HCT116 (cell line): ENCODE results near the gene GRK2. TPM values are rescaled to one million over a fixed set of nuclear protein-coding genes. Genes with fewer than 3 reads are reported as not detected.

ENCODE experiments used
- ATAC-seq: fragments of 200-7000 bp; cut with Tn5 transposase; 2 replicates; pipeline ENCODE4 v1.9.1; 2020; ENCODE audit warnings: mild to moderate bottlenecking, moderate library complexity
- BruUV-seq: library from RNA; stranded (reverse); fragments of 400-500 nt; replicated peaks from 2 replicates; lab custom pipeline; 2021; lab: Mats Ljungman, UMichigan
- CTCF ChIA-PET: fragments of 300-600 bp; sonication (Branson Sonifier 250); formaldehyde crosslinking; loops from one replicate; lab custom pipeline; 2021; ENCODE audit warnings: antibody characterized with exemption; lab: Charles Lee
- POLR2A ChIA-PET: fragments of 300-600, 350-600 bp; sonication (Branson Sonifier 250); formaldehyde crosslinking; loops from one replicate; lab custom pipeline; 2021; ENCODE audit warnings: antibody characterized with exemption; lab: Charles Lee
- RAD21 ChIA-PET, 2 experiments: fragments of 300-600 bp; sonication (Branson Sonifier 250); formaldehyde crosslinking; loops; one replicate each; lab custom pipeline; 2023; ENCODE audit warnings: low total read pairs in 2 of 2; ENCODE audit not compliant: uncharacterized antibody in 2 of 2, unreplicated experiment in 2 of 2, low non-redundant PET in 1 of 2; lab: Charles Lee
- DNase-seq: peaks from one replicate; pipeline ENCODE4 v3.0.0-alpha.2; 2010; ENCODE audit warnings: low read depth, low spot score
- H2AFZ ChIP-seq: fragments of 200-600 bp; shearing (Covaris generic), sonication (generic); 2 replicates; pipeline ENCODE4 v1.6.1; 2017; ENCODE audit warnings: low read depth, mixed run types, mixed read lengths, antibody characterized with exemption, low read length; ENCODE audit not compliant: poor library complexity, severe bottlenecking
- H3K27ac ChIP-seq: 2 replicates; pipeline ENCODE4 v1.5.1; 2012; ENCODE audit warnings: low read depth, low read length
- H3K27me3 ChIP-seq: fragments of 200-600 bp; sonication (generic); 2 replicates; pipeline ENCODE4 v1.6.1; 2016; ENCODE audit warnings: mixed run types, low read length, mixed read lengths; ENCODE audit not compliant: insufficient read depth
- H3K36me3 ChIP-seq, 2 experiments: fragments of 200-500 bp in 1 of 2; fragments of 200-600 bp in 1 of 2; sonication (Bioruptor generic) in 1 of 2; sonication (generic) in 1 of 2; 2 replicates each; pipeline versions ENCODE4 v1.5.1 to v1.6.1; 2014 to 2016; ENCODE audit warnings: low read length in 2 of 2, inconsistent platforms in 1 of 2, mixed read lengths in 1 of 2, mixed run types in 1 of 2; ENCODE audit not compliant: insufficient read depth in 2 of 2, control insufficient read depth in 1 of 2
- H3K4me1 ChIP-seq, 2 experiments: fragments of 200-600 bp in 1 of 2; sonication (generic) in 1 of 2; 2 replicates each; pipeline versions ENCODE4 v1.5.1 to v1.6.1; 2012 to 2017; ENCODE audit warnings: low read length in 2 of 2, inconsistent platforms in 1 of 2, mild to moderate bottlenecking in 1 of 2, mixed read lengths in 1 of 2, mixed run types in 1 of 2, moderate library complexity in 1 of 2; ENCODE audit not compliant: insufficient read depth in 2 of 2, control insufficient read depth in 1 of 2
- H3K4me2 ChIP-seq: fragments of 200-600 bp; sonication (generic); 2 replicates; pipeline ENCODE4 v1.6.1; 2017; ENCODE audit warnings: mixed run types, low read length, mixed read lengths
- H3K4me3 ChIP-seq, 2 experiments: fragments of 200-600 bp in 1 of 2; sonication (generic) in 1 of 2; replicated peaks in 1 of 2; 2 replicates each; pipeline ENCODE4 v1.5.1; 2011 to 2016; ENCODE audit warnings: low read length in 2 of 2, control low read depth in 1 of 2, low read depth in 1 of 2, mild to moderate bottlenecking in 1 of 2, mixed read lengths in 1 of 2, mixed run types in 1 of 2
- H3K79me2 ChIP-seq: fragments of 200-600 bp; sonication (generic); 2 replicates; pipeline ENCODE4 v1.6.1; 2017; ENCODE audit warnings: mild to moderate bottlenecking, mixed run types, low read length, moderate library complexity, mixed read lengths; ENCODE audit not compliant: insufficient read depth
- H3K9ac ChIP-seq: fragments of 200-600 bp; sonication (generic); 2 replicates; pipeline ENCODE4 v1.6.1; 2016; ENCODE audit warnings: low read length, mixed read lengths
- H3K9me2 ChIP-seq: fragments of 200-600 bp; sonication (generic), shearing (Covaris generic); 2 replicates; pipeline ENCODE4 v1.6.1; 2017; ENCODE audit warnings: mixed run types, mild to moderate bottlenecking, moderate library complexity; ENCODE audit not compliant: insufficient read depth
- H3K9me3 ChIP-seq, 2 experiments: fragments of 200-500 bp in 1 of 2; fragments of 200-600 bp in 1 of 2; sonication (Bioruptor generic) in 1 of 2; sonication (generic) in 1 of 2; 2 replicates each; pipeline ENCODE4 v1.6.1; 2014 to 2017; ENCODE audit warnings: low read length in 2 of 2, mixed read lengths in 2 of 2, inconsistent platforms in 1 of 2, low read depth in 1 of 2, mild to moderate bottlenecking in 1 of 2, mixed run types in 1 of 2, moderate library complexity in 1 of 2; ENCODE audit not compliant: control insufficient read depth in 1 of 2, insufficient read depth in 1 of 2
- H4K20me1 ChIP-seq: fragments of 200-600 bp; sonication (generic), shearing (Covaris generic); 2 replicates; pipeline ENCODE4 v1.6.1; 2017; ENCODE audit warnings: mixed run types, mild to moderate bottlenecking, moderate library complexity; ENCODE audit not compliant: insufficient read depth
- ELF1 ChIP-seq: IDR thresholded peaks from 2 replicates; pipeline ENCODE4 v1.6.1; 2012; ENCODE audit warnings: low read depth, borderline replicate concordance
- EZH2phosphoT487 ChIP-seq: fragments of 200-600 bp; IDR thresholded peaks from 2 replicates; pipeline ENCODE4 v1.6.1; 2018; ENCODE audit warnings: antibody characterized with exemption, borderline replicate concordance
- JUND ChIP-seq: IDR thresholded peaks from 2 replicates; pipeline ENCODE4 v1.6.1; 2012
- POLR2A ChIP-seq: IDR thresholded peaks from 2 replicates; pipeline ENCODE4 v1.7.0; 2011; ENCODE audit warnings: borderline replicate concordance; ENCODE audit not compliant: insufficient read depth, insufficient read length; ENCODE audit errors: extremely low read depth
- YY1 ChIP-seq: IDR thresholded peaks from 2 replicates; pipeline ENCODE4 v1.6.1; 2011; ENCODE audit warnings: low read length, low read depth, moderate library complexity, mild to moderate bottlenecking; ENCODE audit not compliant: insufficient replicate concordance; ENCODE audit errors: extremely low read depth
- ZFX ChIP-seq: fragments of 450-650 bp; IDR thresholded peaks from 2 replicates; pipeline ENCODE4 v1.6.1; 2017
- ZNF274 ChIP-seq: fragments of 200-500 bp; sonication (Bioruptor generic); IDR thresholded peaks from 2 replicates; pipeline ENCODE4 v1.6.1; 2014; ENCODE audit warnings: mild to moderate bottlenecking, low read depth, low read length, inconsistent platforms
- intact Hi-C: fragments of 100-400 bp; cut with micrococcal nuclease; formaldehyde crosslinking; loops from 2 replicates; pipeline ENCODE4 v1.10.0; 2022
- total RNA-seq: library from RNA; stranded (reverse); gene quantifications from one replicate; pipeline ENCODE4 v1.2.1, GENCODE V29; 2021; ENCODE audit not compliant: unreplicated experiment
- TF ChIP-seq, protein P1 (sequence below): IDR thresholded peaks from 2 replicates; pipeline ENCODE4 v1.6.1; 2012; ENCODE audit warnings: low read depth
- TF ChIP-seq, protein P2 (sequence below), 3 experiments: fragments of 200-600 bp in 1 of 3; sonication (generic) in 1 of 3; IDR thresholded peaks in 2 of 3; conservative IDR thresholded peaks in 1 of 3; 2 replicates each; pipeline ENCODE4 v1.5.1; 2012 to 2017; ENCODE audit warnings: low read depth in 2 of 3, low read length in 2 of 3, antibody characterized with exemption in 1 of 3, borderline replicate concordance in 1 of 3, control low read depth in 1 of 3, mild to moderate bottlenecking in 1 of 3, mixed read lengths in 1 of 3, mixed run types in 1 of 3, moderate library complexity in 1 of 3; ENCODE audit not compliant: insufficient read depth in 1 of 3

The GRK2 gene
- total RNA-seq, 1 experiment from 2014 or later, result 83.0 TPM

DNA sequence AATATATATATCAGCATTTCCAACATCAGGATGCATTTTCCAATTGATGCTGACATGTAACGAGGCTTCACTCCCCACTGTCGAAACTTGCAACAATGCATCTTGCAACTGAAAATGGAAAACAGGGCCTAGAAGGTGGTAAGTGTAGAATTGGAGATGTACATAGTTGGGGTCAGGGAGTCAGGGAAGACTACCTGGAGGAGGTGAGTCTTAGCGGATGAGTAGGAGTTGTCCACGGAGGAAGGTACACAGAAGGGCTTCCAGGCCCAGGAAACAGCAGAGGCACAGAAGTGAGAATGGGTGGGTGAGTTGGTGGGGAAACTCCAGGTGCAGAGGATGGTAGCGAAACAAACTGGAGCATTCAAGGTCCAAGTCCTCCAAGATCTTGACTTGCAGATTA, 2.0 kb upstream of the GRK2 start:
- Histone ChIP-seq H3K9me2 (no peaks in the 10 kb centered on the region), H2AFZ (no peak overlapping the region), H3K4me1 (peaks cover 14 to 47% of the 10 kb centered on the region in 2 experiments; a peak in 3 of 4 replicates), H3K4me2 (no peak overlapping the region), H4K20me1 (no peaks in the 10 kb centered on the region), H3K27me3 (no peaks in the 10 kb centered on the region), H3K4me3 (no peak overlapping the region), H3K9me3 (no peaks in the 10 kb centered on the region), H3K27ac (no peak overlapping the region), H3K36me3 (peaks cover 2 to 14% of the 10 kb centered on the region in 2 experiments; a peak in 1 of 4 replicates), H3K9ac (no peak overlapping the region), H3K79me2 (peaks cover 28% of the 10 kb centered on the region)
- RAD21 ChIA-PET, result no interaction called here
- POLR2A ChIA-PET, result interaction anchor here (1.8 kb wide), 1 partner anchor 53 kb away, joined by 5 read pairs; no protein-coding TSS in a partner anchor
- intact Hi-C loops, result no loop called here
- CTCF ChIA-PET, result interaction anchor here (1.7 to 4.2 kb wide), 2 partner anchors 53 to 118 kb away, joined by 5 to 60 read pairs; no protein-coding TSS in a partner anchor
- TF ChIP-seq JUND (no peak), ZNF274 (no peak), POLR2A (no peak), EZH2phosphoT487 (no peak), ELF1 (no peak), YY1 (no peak), ZFX (no peak)
- TF ChIP-seq, protein P1, sequence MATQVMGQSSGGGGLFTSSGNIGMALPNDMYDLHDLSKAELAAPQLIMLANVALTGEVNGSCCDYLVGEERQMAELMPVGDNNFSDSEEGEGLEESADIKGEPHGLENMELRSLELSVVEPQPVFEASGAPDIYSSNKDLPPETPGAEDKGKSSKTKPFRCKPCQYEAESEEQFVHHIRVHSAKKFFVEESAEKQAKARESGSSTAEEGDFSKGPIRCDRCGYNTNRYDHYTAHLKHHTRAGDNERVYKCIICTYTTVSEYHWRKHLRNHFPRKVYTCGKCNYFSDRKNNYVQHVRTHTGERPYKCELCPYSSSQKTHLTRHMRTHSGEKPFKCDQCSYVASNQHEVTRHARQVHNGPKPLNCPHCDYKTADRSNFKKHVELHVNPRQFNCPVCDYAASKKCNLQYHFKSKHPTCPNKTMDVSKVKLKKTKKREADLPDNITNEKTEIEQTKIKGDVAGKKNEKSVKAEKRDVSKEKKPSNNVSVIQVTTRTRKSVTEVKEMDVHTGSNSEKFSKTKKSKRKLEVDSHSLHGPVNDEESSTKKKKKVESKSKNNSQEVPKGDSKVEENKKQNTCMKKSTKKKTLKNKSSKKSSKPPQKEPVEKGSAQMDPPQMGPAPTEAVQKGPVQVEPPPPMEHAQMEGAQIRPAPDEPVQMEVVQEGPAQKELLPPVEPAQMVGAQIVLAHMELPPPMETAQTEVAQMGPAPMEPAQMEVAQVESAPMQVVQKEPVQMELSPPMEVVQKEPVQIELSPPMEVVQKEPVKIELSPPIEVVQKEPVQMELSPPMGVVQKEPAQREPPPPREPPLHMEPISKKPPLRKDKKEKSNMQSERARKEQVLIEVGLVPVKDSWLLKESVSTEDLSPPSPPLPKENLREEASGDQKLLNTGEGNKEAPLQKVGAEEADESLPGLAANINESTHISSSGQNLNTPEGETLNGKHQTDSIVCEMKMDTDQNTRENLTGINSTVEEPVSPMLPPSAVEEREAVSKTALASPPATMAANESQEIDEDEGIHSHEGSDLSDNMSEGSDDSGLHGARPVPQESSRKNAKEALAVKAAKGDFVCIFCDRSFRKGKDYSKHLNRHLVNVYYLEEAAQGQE, result no peak
- TF ChIP-seq, protein P2, sequence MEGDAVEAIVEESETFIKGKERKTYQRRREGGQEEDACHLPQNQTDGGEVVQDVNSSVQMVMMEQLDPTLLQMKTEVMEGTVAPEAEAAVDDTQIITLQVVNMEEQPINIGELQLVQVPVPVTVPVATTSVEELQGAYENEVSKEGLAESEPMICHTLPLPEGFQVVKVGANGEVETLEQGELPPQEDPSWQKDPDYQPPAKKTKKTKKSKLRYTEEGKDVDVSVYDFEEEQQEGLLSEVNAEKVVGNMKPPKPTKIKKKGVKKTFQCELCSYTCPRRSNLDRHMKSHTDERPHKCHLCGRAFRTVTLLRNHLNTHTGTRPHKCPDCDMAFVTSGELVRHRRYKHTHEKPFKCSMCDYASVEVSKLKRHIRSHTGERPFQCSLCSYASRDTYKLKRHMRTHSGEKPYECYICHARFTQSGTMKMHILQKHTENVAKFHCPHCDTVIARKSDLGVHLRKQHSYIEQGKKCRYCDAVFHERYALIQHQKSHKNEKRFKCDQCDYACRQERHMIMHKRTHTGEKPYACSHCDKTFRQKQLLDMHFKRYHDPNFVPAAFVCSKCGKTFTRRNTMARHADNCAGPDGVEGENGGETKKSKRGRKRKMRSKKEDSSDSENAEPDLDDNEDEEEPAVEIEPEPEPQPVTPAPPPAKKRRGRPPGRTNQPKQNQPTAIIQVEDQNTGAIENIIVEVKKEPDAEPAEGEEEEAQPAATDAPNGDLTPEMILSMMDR (IDR thresholded peaks at IDR 0.05 in 2 of 3, conservative IDR thresholded peaks at IDR 0.05 in 1 of 3; ENCODE audit: borderline replicate concordance in 1 of 3, insufficient read depth in 1 of 3, low read depth in 2 of 3, low read length in 2 of 3), result no peak
- ATAC-seq (no peak), DNase-seq (no peak)
- no TSS peak for BruUV-seq
